GM12878 (cell line): Measurements from ENCODE around the gene RAPGEF1. TPM values are rescaled to one million over a fixed set of nuclear protein-coding genes. Genes with fewer than 3 reads are reported as not detected.

Source experiments
- ATAC-seq: fragments of 200-7000 bp; cut with Tn5 transposase; 3 replicates; pipeline ENCODE4 v1.9.1; 2020; ENCODE audit warnings: mild to moderate bottlenecking, moderate library complexity
- BruUV-seq: library from RNA; stranded (reverse); fragments of 400-500 nt; replicated peaks from 2 replicates; lab custom pipeline; 2021; lab: Mats Ljungman, UMichigan
- CTCF ChIA-PET: fragments of 300-600 bp; sonication (Branson Sonifier 250); formaldehyde crosslinking; extraction: SDS; loops from one replicate; lab custom pipeline; 2021; ENCODE audit warnings: inconsistent platforms; lab: Yijun Ruan, JAX
- POLR2A ChIA-PET: fragments of 350-600 bp; formaldehyde crosslinking; extraction: SDS; loops from one replicate; lab custom pipeline; 2021; ENCODE audit warnings: inconsistent platforms; lab: Charles Lee
- RAD21 ChIA-PET: fragments of 300-600 bp; sonication (Branson Sonifier 250); formaldehyde crosslinking; loops from one replicate; lab custom pipeline; 2023; ENCODE audit warnings: antibody characterized with exemption; ENCODE audit not compliant: unreplicated experiment; lab: Charles Lee
- SMC1A ChIA-PET: fragments of 300-600 bp; sonication (Branson Sonifier 250); formaldehyde crosslinking; loops from one replicate; lab custom pipeline; 2023; ENCODE audit not compliant: unreplicated experiment, uncharacterized antibody; lab: Charles Lee
- DNase-seq: peaks from one replicate; pipeline ENCODE4 v3.0.0-alpha.2; 2011; ENCODE audit warnings: low read depth, low spot score
- FAIRE-seq: peaks from 3 replicates; lab custom pipeline; 2011; peaks lifted over from hg19 to GRCh38; lab: Jason Lieb, UNC
- H2AFZ ChIP-seq: 2 replicates; pipeline ENCODE4 v1.6.0; 2011; ENCODE audit warnings: low read depth, low read length, control low read depth; ENCODE audit not compliant: control insufficient read depth
- H3K27ac ChIP-seq: 2 replicates; pipeline ENCODE4 v1.5.1; 2011; ENCODE audit warnings: control low read depth; ENCODE audit not compliant: control insufficient read depth, insufficient read depth
- H3K27me3 ChIP-seq, 2 experiments: replicated peaks in 1 of 2; 2 replicates each; pipeline versions ENCODE4 v1.6.0 to v1.6.1; 2011; ENCODE audit warnings: low read length in 1 of 2; ENCODE audit not compliant: control insufficient read depth in 2 of 2, insufficient read depth in 2 of 2
- H3K36me3 ChIP-seq, 2 experiments: 2 replicates each; pipeline ENCODE4 v1.5.1; 2011; ENCODE audit warnings: low read length in 1 of 2; ENCODE audit not compliant: control insufficient read depth in 2 of 2, insufficient read depth in 2 of 2
- H3K4me1 ChIP-seq: 2 replicates; pipeline ENCODE4 v1.6.1; 2011; ENCODE audit warnings: mild to moderate bottlenecking, low read length, moderate library complexity, mixed read lengths; ENCODE audit not compliant: control insufficient read depth, insufficient read depth
- H3K4me2 ChIP-seq: 2 replicates; pipeline ENCODE4 v1.6.0; 2011; ENCODE audit warnings: control low read depth; ENCODE audit not compliant: control insufficient read depth, insufficient read depth
- H3K4me3 ChIP-seq: fragments of 200-600 bp; sonication (generic); 2 replicates; pipeline ENCODE4 v1.5.1; 2016
- H3K79me2 ChIP-seq: 2 replicates; pipeline ENCODE4 v1.6.0; 2011; ENCODE audit warnings: low read length; ENCODE audit not compliant: control insufficient read depth, insufficient read depth
- H3K9ac ChIP-seq: 2 replicates; pipeline ENCODE4 v1.8.0; 2011; ENCODE audit warnings: low read length, control low read depth, mixed read lengths; ENCODE audit not compliant: control insufficient read depth, insufficient read depth
- H3K9me3 ChIP-seq: replicated peaks from 3 replicates; pipeline ENCODE4 v1.5.1; 2011; ENCODE audit warnings: mild to moderate bottlenecking, low read length; ENCODE audit not compliant: control insufficient read depth, insufficient read depth
- H4K20me1 ChIP-seq: 2 replicates; pipeline ENCODE4 v1.6.0; 2011; ENCODE audit not compliant: control insufficient read depth, insufficient read depth
- CBX5 ChIP-seq: sonication (generic); IDR thresholded peaks from 2 replicates; pipeline ENCODE4 v1.6.1; 2016; ENCODE audit warnings: low read depth, moderate library complexity, mild to moderate bottlenecking, inconsistent platforms
- CEBPB ChIP-seq, 2 experiments: fragments of 150-350 bp in 1 of 2; IDR thresholded peaks; 2 replicates each; pipeline ENCODE4 v1.6.1; 2012 to 2014; ENCODE audit warnings: low read depth in 2 of 2, low read length in 2 of 2, borderline replicate concordance in 1 of 2, inconsistent platforms in 1 of 2
- CHD4 ChIP-seq: fragments of 200-600 bp; sonication (generic); IDR thresholded peaks from 2 replicates; pipeline ENCODE4 v1.6.1; 2016; ENCODE audit warnings: mild to moderate bottlenecking
- CREM ChIP-seq: IDR thresholded peaks from 2 replicates; pipeline ENCODE4 v1.6.1; 2014; ENCODE audit warnings: antibody characterized with exemption, low read depth
- KAT2A ChIP-seq: conservative IDR thresholded peaks from 2 replicates; pipeline ENCODE4 v1.6.1; 2011; ENCODE audit warnings: low read depth, low read length; ENCODE audit not compliant: control insufficient read depth
- MLLT1 ChIP-seq: fragments of 450-650 bp; IDR thresholded peaks from 2 replicates; pipeline ENCODE4 v1.6.1; 2016; ENCODE audit warnings: mild to moderate bottlenecking
- NFYA ChIP-seq: IDR thresholded peaks from 2 replicates; pipeline ENCODE4 v1.6.1; 2011; ENCODE audit warnings: low read depth, mild to moderate bottlenecking, low read length, improper control_type of control experiment, borderline replicate concordance
- POLR2A ChIP-seq: IDR thresholded peaks from 2 replicates; pipeline ENCODE4 v1.6.1; 2011; ENCODE audit warnings: low read depth, mild to moderate bottlenecking, low read length
- POLR2AphosphoS2 ChIP-seq: IDR thresholded peaks from 2 replicates; pipeline ENCODE4 v1.6.1; 2011; ENCODE audit warnings: low read depth, mild to moderate bottlenecking, low read length, improper control_type of control experiment, moderate library complexity
- RELA ChIP-seq: fragments of 450-650 bp; IDR thresholded peaks from 2 replicates; pipeline ENCODE4 v1.8.0; 2014; ENCODE audit warnings: borderline replicate concordance; ENCODE audit not compliant: partially characterized antibody
- SKIL ChIP-seq: fragments of 450-650 bp; IDR thresholded peaks from 2 replicates; pipeline ENCODE4 v1.6.1; 2017; ENCODE audit warnings: mild to moderate bottlenecking, low read depth, inconsistent platforms; ENCODE audit not compliant: poor library complexity, severe bottlenecking
- STAT3 ChIP-seq: IDR thresholded peaks from 2 replicates; pipeline ENCODE4 v1.6.1; 2011; ENCODE audit warnings: low read depth, low read length, improper control_type of control experiment
- TARDBP ChIP-seq: IDR thresholded peaks from 2 replicates; pipeline ENCODE4 v1.6.1; 2016; ENCODE audit warnings: borderline replicate concordance
- TCF12 ChIP-seq: IDR thresholded peaks from 2 replicates; pipeline ENCODE4 v1.6.1; 2011; ENCODE audit warnings: low read depth, mild to moderate bottlenecking, low read length
- WGBS: methylation state at CpG from one replicate; pipeline ENCODE4 v1.1.6; 2016; ENCODE audit warnings: low lambda C conversion rate; ENCODE audit not compliant: insufficient replicate concordance, insufficient coverage; ENCODE audit errors: missing lambda C conversion rate; 5-methylcytosine and 5-hydroxymethylcytosine counted together
- in situ Hi-C: fragments of 300-500 bp; cut with MboI; formaldehyde crosslinking; loops from 9 replicates; pipeline ENCODE4 v1.14.3; 2018; ENCODE audit warnings: mixed read lengths
- intact Hi-C: fragments of 100-400 bp; cut with micrococcal nuclease; formaldehyde crosslinking; loops from one replicate; pipeline ENCODE4 v1.14.2; 2022; ENCODE audit not compliant: unreplicated experiment
- polyA plus RNA-seq, 11 experiments: library from polyadenylated mRNA; depleted of rRNA in 4 of 11; unstranded in 6 of 11; stranded (reverse) in 5 of 11; fragments of >200 nt; fragmentation: Nextera tagmentation in 4 of 11; fragmentation: Illumina TruSeq in 1 of 11; extraction: Ambion mirVana in 4 of 11; extraction: Trizol in 1 of 11; gene quantifications; 1 replicate in 1 of 11; 2 replicates in 10 of 11; pipeline versions ENCODE4 v1.2.1 to v1.2.3, GENCODE V29; 2011 to 2016; ENCODE audit warnings: inconsistent platforms in 2 of 11, missing spikeins in 2 of 11, low read depth in 1 of 11
- total RNA-seq, 4 experiments: library from RNA; depleted of rRNA in 3 of 4; stranded (reverse); fragments of >200 nt in 3 of 4; fragmentation: Illumina TruSeq in 1 of 4; extraction: Trizol in 1 of 4; gene quantifications; 2 replicates each; pipeline versions ENCODE4 v1.2.1 to v1.2.3, GENCODE V29; 2013 to 2021

The RAPGEF1 gene
- total and polyA plus RNA-seq, 10 of the 15 experiments (the other 5 are each of a cell fraction or from before 2014, with no cell fraction given) = 0.42 to 113 (median 45.9) TPM

- no peak for TF ChIP-seq KAT2A
Observed at GRCh38 chr9:131675437-131676022, 64.3 kb downstream of the RAPGEF1 start (continued).

- peak overlapping the region; percentile 96 for H3K4me2 ChIP-seq
- H3K9ac ChIP-seq = peak overlapping the region; percentile 75
Observed at GRCh38 chr9:131674425-131675421, 65.2 kb downstream of the RAPGEF1 start.

More at GRCh38 chr9:131674425-131675421, 65.2 kb downstream of the RAPGEF1 start:
- ChIA-PET CTCF (interaction anchor here (0.5 to 11.6 kb wide), 6 partner anchors 9 to 179 kb away, joined by 3 to 197 read pairs (median 4); partner anchors contain the start of gene RAPGEF1), POLR2A (interaction anchor here (1.2 to 12.1 kb wide), 4 partner anchors 9 to 58 kb away, joined by 3 to 271 read pairs (median 42); partner anchors contain the start of gene RAPGEF1), RAD21 (interaction anchor here (1.2 to 11.0 kb wide), 6 partner anchors 19 to 56 kb away, joined by 4 to 408 read pairs (median 39); partner anchors contain the start of gene RAPGEF1), SMC1A (interaction anchor here (0.9 to 21.1 kb wide), 12 partner anchors 9 to 58 kb away, joined by 3 to 535 read pairs (median 34); partner anchors contain the start of gene RAPGEF1)
- H3K36me3 ChIP-seq = peaks cover 0 to 7% of the 10 kb centered on the region in 2 experiments; a peak in 2 of 4 replicates
- TF ChIP-seq CEBPB (IDR thresholded peaks at IDR 0.05; ENCODE audit: borderline replicate concordance in 1 of 2, low read depth in 2 of 2, low read length in 2 of 2) = no peak
- no peak for TF ChIP-seq STAT3
- TF ChIP-seq TARDBP = no peak
- TF ChIP-seq POLR2AphosphoS2 = no peak
- no peak for TF ChIP-seq MLLT1
- TF ChIP-seq SKIL = no peak
- TF ChIP-seq RELA = no peak
- no peak for TF ChIP-seq NFYA
- TF ChIP-seq TCF12 = no peak
- no peak for TF ChIP-seq CREM
- no peak for TF ChIP-seq CBX5
- TF ChIP-seq POLR2A = no peak
- TF ChIP-seq CHD4 = no peak
- no peak for DNase-seq
- no peaks in the 10 kb centered on the region for H3K27me3 ChIP-seq
- H3K27ac ChIP-seq = peak overlapping the region; percentile 87
- ATAC-seq = no peak
- WGBS = 1% methylated on average over 29 of the region's 29 CpGs
- H3K9me3 ChIP-seq = no peaks in the 10 kb centered on the region
- H4K20me1 ChIP-seq = no peaks in the 10 kb centered on the region
- intact Hi-C loops (no loop called here), in situ Hi-C loops (no loop called here)
- peak overlapping the region; percentile 63; the same call in 1 of the 2 replicates for H3K4me3 ChIP-seq
- H3K4me1 ChIP-seq = peaks cover 80% of the 10 kb centered on the region
- H3K79me2 ChIP-seq = peaks cover 99% of the 10 kb centered on the region
- BruUV-seq = no TSS peak
- no peak overlapping the region for H2AFZ ChIP-seq
- FAIRE-seq = no peak
